ENCODE results near the gene TCERG1L.

TCERG1L gene

DNA sequence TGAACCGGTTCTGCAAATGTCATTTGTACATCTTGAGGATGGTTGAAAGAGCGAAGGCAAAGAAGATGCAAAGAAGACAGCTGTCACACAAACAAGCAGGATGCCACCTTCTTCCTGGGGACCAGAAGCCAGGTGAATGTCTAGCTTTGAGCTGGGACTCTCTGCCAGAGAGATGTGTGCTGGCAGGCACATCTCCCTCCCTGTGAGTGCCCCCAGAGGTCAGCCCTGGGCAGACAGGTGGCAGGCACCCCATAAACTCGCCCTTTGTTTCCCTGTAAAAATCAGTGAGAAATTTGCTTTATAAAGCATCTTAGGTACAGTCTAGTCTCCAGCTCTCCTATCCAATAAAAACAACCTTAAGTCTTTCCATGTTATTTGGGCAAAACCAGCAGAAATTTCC, 2.6 kb upstream of the TCERG1L start:
- TF ChIP-seq SPI1 (IDR thresholded peaks at IDR 0.05; ENCODE audit: borderline replicate concordance, low read depth) (no peak), POLR2AphosphoS5 (IDR thresholded peaks at IDR 0.05; ENCODE audit: low read depth) (no peak), GABPA (IDR thresholded peaks at IDR 0.05; ENCODE audit: low read depth) (no peak)
- TF ChIP-seq, protein P1, sequence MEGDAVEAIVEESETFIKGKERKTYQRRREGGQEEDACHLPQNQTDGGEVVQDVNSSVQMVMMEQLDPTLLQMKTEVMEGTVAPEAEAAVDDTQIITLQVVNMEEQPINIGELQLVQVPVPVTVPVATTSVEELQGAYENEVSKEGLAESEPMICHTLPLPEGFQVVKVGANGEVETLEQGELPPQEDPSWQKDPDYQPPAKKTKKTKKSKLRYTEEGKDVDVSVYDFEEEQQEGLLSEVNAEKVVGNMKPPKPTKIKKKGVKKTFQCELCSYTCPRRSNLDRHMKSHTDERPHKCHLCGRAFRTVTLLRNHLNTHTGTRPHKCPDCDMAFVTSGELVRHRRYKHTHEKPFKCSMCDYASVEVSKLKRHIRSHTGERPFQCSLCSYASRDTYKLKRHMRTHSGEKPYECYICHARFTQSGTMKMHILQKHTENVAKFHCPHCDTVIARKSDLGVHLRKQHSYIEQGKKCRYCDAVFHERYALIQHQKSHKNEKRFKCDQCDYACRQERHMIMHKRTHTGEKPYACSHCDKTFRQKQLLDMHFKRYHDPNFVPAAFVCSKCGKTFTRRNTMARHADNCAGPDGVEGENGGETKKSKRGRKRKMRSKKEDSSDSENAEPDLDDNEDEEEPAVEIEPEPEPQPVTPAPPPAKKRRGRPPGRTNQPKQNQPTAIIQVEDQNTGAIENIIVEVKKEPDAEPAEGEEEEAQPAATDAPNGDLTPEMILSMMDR (IDR thresholded peaks at IDR 0.05; ENCODE audit: insufficient read depth, low read length), result no peak
- TF ChIP-seq, protein P2, sequence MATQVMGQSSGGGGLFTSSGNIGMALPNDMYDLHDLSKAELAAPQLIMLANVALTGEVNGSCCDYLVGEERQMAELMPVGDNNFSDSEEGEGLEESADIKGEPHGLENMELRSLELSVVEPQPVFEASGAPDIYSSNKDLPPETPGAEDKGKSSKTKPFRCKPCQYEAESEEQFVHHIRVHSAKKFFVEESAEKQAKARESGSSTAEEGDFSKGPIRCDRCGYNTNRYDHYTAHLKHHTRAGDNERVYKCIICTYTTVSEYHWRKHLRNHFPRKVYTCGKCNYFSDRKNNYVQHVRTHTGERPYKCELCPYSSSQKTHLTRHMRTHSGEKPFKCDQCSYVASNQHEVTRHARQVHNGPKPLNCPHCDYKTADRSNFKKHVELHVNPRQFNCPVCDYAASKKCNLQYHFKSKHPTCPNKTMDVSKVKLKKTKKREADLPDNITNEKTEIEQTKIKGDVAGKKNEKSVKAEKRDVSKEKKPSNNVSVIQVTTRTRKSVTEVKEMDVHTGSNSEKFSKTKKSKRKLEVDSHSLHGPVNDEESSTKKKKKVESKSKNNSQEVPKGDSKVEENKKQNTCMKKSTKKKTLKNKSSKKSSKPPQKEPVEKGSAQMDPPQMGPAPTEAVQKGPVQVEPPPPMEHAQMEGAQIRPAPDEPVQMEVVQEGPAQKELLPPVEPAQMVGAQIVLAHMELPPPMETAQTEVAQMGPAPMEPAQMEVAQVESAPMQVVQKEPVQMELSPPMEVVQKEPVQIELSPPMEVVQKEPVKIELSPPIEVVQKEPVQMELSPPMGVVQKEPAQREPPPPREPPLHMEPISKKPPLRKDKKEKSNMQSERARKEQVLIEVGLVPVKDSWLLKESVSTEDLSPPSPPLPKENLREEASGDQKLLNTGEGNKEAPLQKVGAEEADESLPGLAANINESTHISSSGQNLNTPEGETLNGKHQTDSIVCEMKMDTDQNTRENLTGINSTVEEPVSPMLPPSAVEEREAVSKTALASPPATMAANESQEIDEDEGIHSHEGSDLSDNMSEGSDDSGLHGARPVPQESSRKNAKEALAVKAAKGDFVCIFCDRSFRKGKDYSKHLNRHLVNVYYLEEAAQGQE (IDR thresholded peaks at IDR 0.05; ENCODE audit: insufficient replicate concordance, low read depth), result no peak
- Histone ChIP-seq H3K27me3 (ENCODE audit: insufficient read depth, poor library complexity, severe bottlenecking) (peaks cover 22% of the 10 kb centered on the region), H3K4me3 (replicated peaks; ENCODE audit: insufficient read depth, low read length) (no peak overlapping the region), H3K27ac (replicated peaks) (no peak overlapping the region)
- no peak for DNase-seq (ENCODE audit: low read depth in 1 of 2, low spot score in 1 of 2)

DNA sequence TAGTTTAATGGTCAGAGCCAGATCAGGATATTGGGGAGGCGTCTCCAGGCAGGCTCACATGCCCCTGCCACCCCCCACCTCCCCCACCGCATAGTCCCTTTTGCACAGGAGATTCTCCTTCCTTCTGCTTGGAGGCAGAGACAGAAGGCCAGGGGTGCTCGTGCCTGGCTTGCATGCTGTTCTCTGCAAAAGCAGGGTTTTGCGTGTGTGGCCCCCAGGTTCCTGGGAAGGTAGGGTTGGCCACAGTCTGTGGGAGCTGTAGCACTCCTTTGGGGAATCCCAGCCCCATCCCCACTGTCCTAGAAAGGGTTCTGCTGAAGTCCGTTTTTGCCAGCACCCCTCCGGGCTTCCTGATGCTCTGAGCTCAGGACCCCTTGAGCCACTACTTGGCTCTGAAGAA, 1.9 kb upstream of the TCERG1L start:
- no peak for TF ChIP-seq SPI1 (IDR thresholded peaks at IDR 0.05; ENCODE audit: borderline replicate concordance, low read depth)
- TF ChIP-seq GABPA (IDR thresholded peaks at IDR 0.05; ENCODE audit: low read depth), result no peak
- TF ChIP-seq, protein P1 (IDR thresholded peaks at IDR 0.05; ENCODE audit: insufficient read depth, low read length), result no peak
- TF ChIP-seq POLR2AphosphoS5 (IDR thresholded peaks at IDR 0.05; ENCODE audit: low read depth), result no peak
- TF ChIP-seq, protein P2 (IDR thresholded peaks at IDR 0.05; ENCODE audit: insufficient replicate concordance, low read depth), result no peak
- DNase-seq (ENCODE audit: low read depth in 1 of 2, low spot score in 1 of 2), result no peak
- no peak overlapping the region for H3K4me3 ChIP-seq (replicated peaks; ENCODE audit: insufficient read depth, low read length)
- H3K27ac ChIP-seq (replicated peaks), result no peak overlapping the region
- peaks cover 22% of the 10 kb centered on the region for H3K27me3 ChIP-seq (ENCODE audit: insufficient read depth, poor library complexity, severe bottlenecking)

DNA sequence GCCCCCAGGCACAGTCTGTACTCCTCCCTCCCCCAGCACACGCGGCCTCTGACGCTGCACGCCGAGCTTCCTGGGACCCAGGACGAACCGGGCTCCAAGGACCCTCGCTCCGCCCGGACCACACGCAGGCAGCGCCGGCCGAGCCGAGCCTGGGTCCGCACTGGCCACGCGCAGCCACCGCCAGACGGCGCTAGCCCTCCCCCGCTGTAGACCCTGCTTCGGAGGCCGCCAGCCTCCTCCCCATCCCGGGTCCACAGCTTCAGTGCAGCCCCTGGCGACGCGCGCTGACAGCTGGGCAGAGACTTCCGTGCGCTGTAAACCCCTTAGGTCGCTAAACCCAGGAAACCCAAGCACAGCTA, 936 bp upstream of the TCERG1L start:
- Histone ChIP-seq H3K27me3 (ENCODE audit: insufficient read depth, poor library complexity, severe bottlenecking) (peaks cover 22% of the 10 kb centered on the region), H3K27ac (replicated peaks) (no peak overlapping the region), H3K4me3 (replicated peaks; ENCODE audit: insufficient read depth, low read length) (no peak overlapping the region)
- TF ChIP-seq GABPA (IDR thresholded peaks at IDR 0.05; ENCODE audit: low read depth), result no peak
- TF ChIP-seq, protein P1 (IDR thresholded peaks at IDR 0.05; ENCODE audit: insufficient read depth, low read length), result no peak
- TF ChIP-seq SPI1 (IDR thresholded peaks at IDR 0.05; ENCODE audit: borderline replicate concordance, low read depth), result no peak
- TF ChIP-seq, protein P2 (IDR thresholded peaks at IDR 0.05; ENCODE audit: insufficient replicate concordance, low read depth), result no peak
- no peak for TF ChIP-seq POLR2AphosphoS5 (IDR thresholded peaks at IDR 0.05; ENCODE audit: low read depth)
- no peak for DNase-seq (ENCODE audit: low read depth in 1 of 2, low spot score in 1 of 2)
